IPS-18c (cell line): Measurements from ENCODE around the gene IFNA21.
"Not testable (repeated sequence)": the region's sequence is repeated elsewhere in the genome, so short reads cannot be mapped to it uniquely, and the experiment has no call there.

Source experiments
- H3K4me3 ChIP-seq: 2 replicates; pipeline ENCODE4 v1.7.0; 2013; ENCODE audit warnings: low read depth, mild to moderate bottlenecking, low read length, moderate library complexity; ENCODE audit not compliant: insufficient read depth
- H3K9me3 ChIP-seq: one replicate; pipeline ENCODE4 v1.6.1; 2013; ENCODE audit warnings: mild to moderate bottlenecking, low read length, moderate library complexity; ENCODE audit not compliant: control insufficient read depth, insufficient read depth

The IFNA21 gene

GRCh38 chr9:21166560-21166959 is at the start of gene IFNA21:
Gene IFNA21, minus strand, starts transcription at chr9:21166660. Its CDS starts 48 bp downstream, at chr9:21166612.
- not testable (repeated sequence) for H3K9me3 ChIP-seq

GRCh38 chr9:21213411-21214326 is 47.2 kb upstream of the IFNA21 start:
- not testable (repeated sequence) for H3K4me3 ChIP-seq, H3K9me3 ChIP-seq

More at GRCh38 chr9:21166560-21166959, at the start of gene IFNA21:
- H3K4me3 ChIP-seq = not testable (repeated sequence)

- H3K4me3 ChIP-seq, H3K9me3 ChIP-seq: not testable (repeated sequence)
Measured at GRCh38 chr9:21212160-21212559, 45.7 kb upstream of the IFNA21 start.

GRCh38 chr9:21210782-21211181 is 44.3 kb upstream of the IFNA21 start:
- not testable (repeated sequence) for H3K9me3 ChIP-seq, H3K4me3 ChIP-seq

DNA sequence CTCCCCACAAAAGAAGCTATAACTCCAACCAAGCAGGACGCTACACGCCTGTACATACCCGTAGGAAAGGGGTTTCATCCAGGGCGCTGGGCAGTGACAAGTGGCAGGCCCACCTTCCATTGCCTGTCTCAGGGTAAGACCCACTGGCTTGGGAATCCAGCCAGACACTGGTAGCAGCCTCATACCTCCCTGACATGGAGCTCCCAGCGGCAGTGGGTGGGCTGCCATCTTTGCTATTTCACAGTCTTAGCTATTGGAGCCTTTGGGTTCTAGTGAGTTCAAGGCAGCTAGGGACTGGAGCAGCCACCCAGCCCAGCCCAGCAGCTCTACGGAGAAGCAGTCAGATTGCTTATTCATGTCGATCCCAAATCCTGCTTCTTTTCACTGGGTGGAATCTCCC is 43.9 kb upstream of the IFNA21 start:
- H3K4me3 ChIP-seq = no peak overlapping the region
- H3K9me3 ChIP-seq = no peaks in the 10 kb centered on the region

GRCh38 chr9:21207043-21207442 is 40.6 kb upstream of the IFNA21 start, which contains the start of gene IFNA10:
Gene IFNA10, minus strand, starts transcription at chr9:21207143. Its CDS starts 46 bp downstream, at chr9:21207097.
- H3K4me3 ChIP-seq, H3K9me3 ChIP-seq: not testable (repeated sequence)

DNA sequence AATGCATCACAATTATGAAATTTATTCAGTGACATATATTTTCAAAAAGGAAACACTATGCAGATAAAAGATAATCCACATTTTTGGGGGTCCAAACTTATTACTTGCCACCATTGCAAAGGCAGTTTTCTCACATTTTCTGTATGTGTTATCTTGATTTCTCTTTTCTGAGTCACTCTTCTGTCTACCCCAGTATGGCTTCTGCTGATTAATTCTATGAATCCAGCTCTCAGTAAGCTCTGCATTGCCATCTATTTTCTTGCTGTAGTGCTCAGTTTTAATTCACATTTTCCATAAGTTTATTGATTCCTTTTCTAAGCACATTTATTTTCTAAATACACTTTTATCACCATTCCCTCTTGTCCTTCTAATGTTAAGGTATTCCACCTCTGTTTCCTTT is 38.7 kb upstream of the IFNA21 start:
- no peaks in the 10 kb centered on the region for H3K9me3 ChIP-seq
- H3K4me3 ChIP-seq = no peak overlapping the region

GRCh38 chr9:21202105-21202504 is 35.6 kb upstream of the IFNA21 start, which contains the start of gene IFNA7:
Gene IFNA7, minus strand, starts transcription at chr9:21202205. Its CDS starts 40 bp downstream, at chr9:21202165.
- not testable (repeated sequence) for H3K9me3 ChIP-seq, H3K4me3 ChIP-seq

GRCh38 chr9:21194867-21195776 is 28.7 kb upstream of the IFNA21 start:
- not testable (repeated sequence) for H3K9me3 ChIP-seq, H3K4me3 ChIP-seq

DNA sequence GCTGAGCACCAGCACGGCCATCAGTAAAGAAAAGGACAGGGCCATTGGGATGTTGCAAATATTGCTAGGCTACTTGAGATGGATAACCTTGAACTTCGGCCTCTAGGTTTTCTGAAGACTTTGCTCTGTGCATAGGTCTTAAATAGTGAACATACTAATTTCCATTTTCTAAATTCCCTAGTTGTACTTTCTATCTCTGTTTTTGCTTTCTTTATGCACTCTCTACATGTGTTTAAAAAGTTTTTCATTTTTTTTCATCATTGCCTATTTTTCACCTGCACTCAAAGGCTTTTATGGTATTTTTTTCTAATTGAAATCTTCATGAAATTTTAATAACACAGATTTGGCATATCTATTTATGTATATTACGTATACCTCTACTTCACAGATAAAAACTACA is 21.0 kb upstream of the IFNA21 start, which contains the start of gene IFNA4:
Gene IFNA4 (minus strand): TSS at position 101 of the 400 bp plus-strand sequence. CDS start 56 bp downstream, at position 45.
- H3K9me3 ChIP-seq, H3K4me3 ChIP-seq: not testable (repeated sequence)

GRCh38 chr9:21182810-21183736 is 16.6 kb upstream of the IFNA21 start:
- H3K9me3 ChIP-seq, H3K4me3 ChIP-seq: not testable (repeated sequence)

DNA sequence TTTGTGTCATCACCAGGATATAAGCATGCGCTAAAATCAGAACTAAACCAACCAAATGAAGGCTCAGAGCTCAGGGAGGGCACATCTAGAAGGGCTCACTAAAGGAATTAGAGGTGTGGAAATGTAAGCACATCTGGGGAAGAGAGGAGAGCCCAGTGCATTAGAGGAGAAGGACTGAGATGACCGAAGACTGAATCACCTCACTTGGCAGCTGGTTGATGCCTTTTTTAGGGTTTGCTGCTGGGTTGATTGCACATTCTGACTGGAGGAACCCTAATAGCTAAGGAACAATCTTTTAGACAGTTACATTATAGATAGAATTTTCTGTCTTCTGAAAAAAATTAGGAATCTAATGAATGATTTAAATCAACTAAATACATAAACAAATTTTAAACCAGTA is 8.2 kb upstream of the IFNA21 start:
- Histone ChIP-seq H3K4me3 (no peak overlapping the region), H3K9me3 (no peaks in the 10 kb centered on the region)

DNA sequence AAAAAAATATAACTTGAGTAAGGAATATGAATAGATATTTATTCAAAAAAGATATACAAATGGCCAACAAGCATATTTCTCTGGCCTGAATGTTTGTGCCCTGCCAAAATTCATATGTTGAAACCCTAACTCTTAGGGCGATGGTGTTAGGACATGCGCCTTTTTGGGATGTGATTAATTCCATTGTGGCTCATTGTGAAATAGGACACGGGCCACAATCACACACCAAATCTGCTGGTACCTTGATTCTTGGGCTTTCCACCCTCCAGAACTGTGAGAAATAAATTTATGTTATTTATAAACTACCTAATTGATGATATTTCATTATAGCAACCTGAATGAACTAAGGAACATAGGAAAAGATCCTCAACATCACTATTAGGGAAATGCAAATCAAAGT is 5.7 kb upstream of the IFNA21 start:
- no peaks in the 10 kb centered on the region for H3K9me3 ChIP-seq
- no peak overlapping the region for H3K4me3 ChIP-seq

DNA sequence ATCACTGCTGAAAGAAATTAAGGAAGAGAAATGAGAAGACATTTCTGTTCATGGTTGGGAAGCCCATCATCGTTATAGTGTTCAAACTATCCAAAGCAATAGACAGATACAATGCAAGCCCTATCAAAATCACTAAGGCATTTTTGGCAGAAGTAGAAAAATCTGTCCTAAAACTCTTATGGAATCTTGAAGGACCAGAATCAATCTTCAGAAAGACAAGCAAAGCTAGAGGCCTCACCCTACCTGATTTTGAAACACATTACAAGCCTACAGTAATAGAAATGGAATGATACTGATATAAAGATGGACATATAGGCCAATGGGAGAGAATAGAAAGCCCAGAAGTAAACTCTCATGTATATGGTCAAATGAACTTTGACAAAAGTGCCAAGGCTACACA is 4.9 kb upstream of the IFNA21 start:
- Histone ChIP-seq H3K9me3 (no peaks in the 10 kb centered on the region), H3K4me3 (no peak overlapping the region)

GRCh38 chr9:21165516-21165915 is 944 bp downstream of the IFNA21 start:
- Histone ChIP-seq H3K9me3 (no peaks in the 10 kb centered on the region), H3K4me3 (no peak overlapping the region)

GRCh38 chr9:21160178-21160577 is 6.3 kb downstream of the IFNA21 start:
- no peaks in the 10 kb centered on the region for H3K9me3 ChIP-seq
- no peak overlapping the region for H3K4me3 ChIP-seq

DNA sequence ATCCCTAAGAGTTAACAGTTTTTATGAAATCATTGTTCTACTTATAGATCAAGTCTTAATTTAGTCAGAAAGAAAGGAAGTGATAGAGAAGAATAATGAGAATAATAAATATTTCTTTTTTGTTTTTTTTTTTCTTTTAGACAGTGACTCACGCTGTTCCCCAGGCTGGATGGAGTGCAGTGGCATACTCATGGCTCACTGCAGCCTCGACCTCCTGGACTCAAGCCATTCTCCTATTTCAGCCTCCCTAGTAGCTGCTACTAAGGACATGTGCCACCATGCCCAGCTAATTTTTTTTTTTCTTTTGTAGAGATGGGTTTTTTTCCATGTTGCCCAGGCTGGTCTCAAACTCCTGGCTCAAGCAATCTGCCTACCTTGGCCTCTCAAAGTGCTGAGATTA is 11.0 kb downstream of the IFNA21 start:
- Histone ChIP-seq H3K9me3 (no peaks in the 10 kb centered on the region), H3K4me3 (no peak overlapping the region)
